Measurements from ENCODE around the gene CATSPER1. TPM values are rescaled to one million over a fixed set of nuclear protein-coding genes. Genes with fewer than 3 reads are reported as not detected.

CATSPER1 gene
- total and polyA plus RNA-seq, 2 of the 13 experiments (the other 11 are each of a cell fraction or from before 2014, with no cell fraction given), result 0.17 TPM; not detected in 1

DNA sequence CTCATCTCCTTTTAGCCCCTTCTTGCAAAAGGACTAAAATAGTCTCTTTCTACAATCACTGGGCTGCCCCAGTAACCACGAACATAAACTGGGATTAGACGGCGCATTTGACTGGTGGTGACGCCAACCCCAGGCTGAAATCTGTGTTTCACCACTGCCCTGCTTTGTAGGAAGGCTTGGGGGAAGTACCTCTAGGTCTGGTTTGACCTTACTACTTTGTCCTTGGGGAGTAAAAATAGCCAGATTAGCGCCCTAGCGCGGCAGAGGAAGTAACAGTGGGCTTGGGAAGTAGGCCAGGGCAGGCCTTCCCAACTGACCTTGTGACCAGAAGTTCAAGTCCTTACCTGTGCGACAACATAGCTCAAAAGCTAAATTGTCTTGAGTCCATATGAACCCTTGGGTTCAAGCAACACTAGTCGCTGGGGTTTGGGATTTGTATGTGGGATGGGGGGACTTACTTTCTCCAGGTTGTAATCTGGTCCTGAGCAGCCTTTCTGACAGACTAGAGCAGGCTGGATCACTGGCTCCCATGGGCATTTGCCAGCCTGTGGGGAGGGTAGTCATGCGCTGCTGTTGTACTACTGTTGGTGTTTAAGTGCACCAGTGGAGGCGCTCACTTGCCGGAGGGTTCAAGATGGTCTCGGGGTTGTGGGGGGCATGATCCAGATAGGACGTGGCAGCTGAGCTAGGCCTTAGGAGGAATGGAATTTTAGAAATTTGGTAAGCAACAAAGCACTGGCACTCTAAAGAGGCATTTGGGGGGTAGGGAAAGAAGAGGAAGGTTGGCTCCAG, 42.8 kb upstream of the CATSPER1 start (continued):
- TF ChIP-seq, protein P1, sequence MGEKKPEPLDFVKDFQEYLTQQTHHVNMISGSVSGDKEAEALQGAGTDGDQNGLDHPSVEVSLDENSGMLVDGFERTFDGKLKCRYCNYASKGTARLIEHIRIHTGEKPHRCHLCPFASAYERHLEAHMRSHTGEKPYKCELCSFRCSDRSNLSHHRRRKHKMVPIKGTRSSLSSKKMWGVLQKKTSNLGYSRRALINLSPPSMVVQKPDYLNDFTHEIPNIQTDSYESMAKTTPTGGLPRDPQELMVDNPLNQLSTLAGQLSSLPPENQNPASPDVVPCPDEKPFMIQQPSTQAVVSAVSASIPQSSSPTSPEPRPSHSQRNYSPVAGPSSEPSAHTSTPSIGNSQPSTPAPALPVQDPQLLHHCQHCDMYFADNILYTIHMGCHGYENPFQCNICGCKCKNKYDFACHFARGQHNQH (CRISPR knock-in tag; IDR thresholded peaks at IDR 0.05), result no peak
- no peak for TF ChIP-seq ZFP36L1 (CRISPR knock-in tag; IDR thresholded peaks at IDR 0.05)
- TF ChIP-seq ZNF121 (CRISPR knock-in tag; IDR thresholded peaks at IDR 0.05), result 0 out of 2 replicates have a peak, but pooled peaks have one; percentile 22
- no peak for TF ChIP-seq ZNF205 (CRISPR knock-in tag; IDR thresholded peaks at IDR 0.05)
- TF ChIP-seq SCMH1 (CRISPR knock-in tag; IDR thresholded peaks at IDR 0.05; ENCODE audit: borderline replicate concordance), result no peak
- no peak for TF ChIP-seq NR1H2 (CRISPR knock-in tag; IDR thresholded peaks at IDR 0.05; ENCODE audit: borderline replicate concordance, low read depth)
- TF ChIP-seq, protein P2, sequence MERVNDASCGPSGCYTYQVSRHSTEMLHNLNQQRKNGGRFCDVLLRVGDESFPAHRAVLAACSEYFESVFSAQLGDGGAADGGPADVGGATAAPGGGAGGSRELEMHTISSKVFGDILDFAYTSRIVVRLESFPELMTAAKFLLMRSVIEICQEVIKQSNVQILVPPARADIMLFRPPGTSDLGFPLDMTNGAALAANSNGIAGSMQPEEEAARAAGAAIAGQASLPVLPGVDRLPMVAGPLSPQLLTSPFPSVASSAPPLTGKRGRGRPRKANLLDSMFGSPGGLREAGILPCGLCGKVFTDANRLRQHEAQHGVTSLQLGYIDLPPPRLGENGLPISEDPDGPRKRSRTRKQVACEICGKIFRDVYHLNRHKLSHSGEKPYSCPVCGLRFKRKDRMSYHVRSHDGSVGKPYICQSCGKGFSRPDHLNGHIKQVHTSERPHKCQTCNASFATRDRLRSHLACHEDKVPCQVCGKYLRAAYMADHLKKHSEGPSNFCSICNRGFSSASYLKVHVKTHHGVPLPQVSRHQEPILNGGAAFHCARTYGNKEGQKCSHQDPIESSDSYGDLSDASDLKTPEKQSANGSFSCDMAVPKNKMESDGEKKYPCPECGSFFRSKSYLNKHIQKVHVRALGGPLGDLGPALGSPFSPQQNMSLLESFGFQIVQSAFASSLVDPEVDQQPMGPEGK (CRISPR knock-in tag; IDR thresholded peaks at IDR 0.05), result no peak
- no peak for TF ChIP-seq NCOA5 (CRISPR knock-in tag; IDR thresholded peaks at IDR 0.05)
- 0 out of 2 replicates have a peak, but pooled peaks have one; percentile 6 for TF ChIP-seq MTA1 (CRISPR knock-in tag; IDR thresholded peaks at IDR 0.05; ENCODE audit: borderline replicate concordance)
- no peak for TF ChIP-seq FOXK2 (IDR thresholded peaks at IDR 0.05)
- no peak for TF ChIP-seq ZNF839 (CRISPR knock-in tag; IDR thresholded peaks at IDR 0.05; ENCODE audit: borderline replicate concordance)
- 0 out of 2 replicates have a peak, but pooled peaks have one; percentile 14 for TF ChIP-seq ZNF776 (CRISPR knock-in tag; IDR thresholded peaks at IDR 0.05)
- TF ChIP-seq KAT7 (CRISPR knock-in tag; IDR thresholded peaks at IDR 0.05; ENCODE audit: borderline replicate concordance), result no peak
- TF ChIP-seq, protein P3, sequence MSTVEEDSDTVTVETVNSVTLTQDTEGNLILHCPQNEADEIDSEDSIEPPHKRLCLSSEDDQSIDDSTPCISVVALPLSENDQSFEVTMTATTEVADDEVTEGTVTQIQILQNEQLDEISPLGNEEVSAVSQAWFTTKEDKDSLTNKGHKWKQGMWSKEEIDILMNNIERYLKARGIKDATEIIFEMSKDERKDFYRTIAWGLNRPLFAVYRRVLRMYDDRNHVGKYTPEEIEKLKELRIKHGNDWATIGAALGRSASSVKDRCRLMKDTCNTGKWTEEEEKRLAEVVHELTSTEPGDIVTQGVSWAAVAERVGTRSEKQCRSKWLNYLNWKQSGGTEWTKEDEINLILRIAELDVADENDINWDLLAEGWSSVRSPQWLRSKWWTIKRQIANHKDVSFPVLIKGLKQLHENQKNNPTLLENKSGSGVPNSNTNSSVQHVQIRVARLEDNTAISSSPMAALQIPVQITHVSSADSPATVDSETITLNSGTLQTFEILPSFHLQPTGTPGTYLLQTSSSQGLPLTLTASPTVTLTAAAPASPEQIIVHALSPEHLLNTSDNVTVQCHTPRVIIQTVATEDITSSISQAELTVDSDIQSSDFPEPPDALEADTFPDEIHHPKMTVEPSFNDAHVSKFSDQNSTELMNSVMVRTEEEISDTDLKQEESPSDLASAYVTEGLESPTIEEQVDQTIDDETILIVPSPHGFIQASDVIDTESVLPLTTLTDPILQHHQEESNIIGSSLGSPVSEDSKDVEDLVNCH (CRISPR knock-in tag; IDR thresholded peaks at IDR 0.05), result no peak
- no peak for TF ChIP-seq SOX13 (IDR thresholded peaks at IDR 0.05)
- TF ChIP-seq SOX13 (CRISPR knock-in tag; conservative IDR thresholded peaks at IDR 0.05 in 1 of 2, IDR thresholded peaks at IDR 0.05 in 1 of 2), result no peak
